NCI-H2171 treated with DMSO at 0.1 percent for 48 hours (cell line): ENCODE results near the gene HMGA1.
"Not testable (repeated sequence)": the region's sequence is repeated elsewhere in the genome, so short reads cannot be mapped to it uniquely, and the experiment has no call there.

Source experiments
- DNase-seq: peaks from one replicate; lab custom pipeline; 2025; lab: John Stamatoyannopoulos, UW

Gene HMGA1

GRCh38 chr6:34260576-34261267 lies 24.0 kb downstream of the HMGA1 start:
- no peak for DNase-seq

- not testable (repeated sequence) for DNase-seq
These were observed 26.8 kb downstream of the HMGA1 start for GRCh38 chr6:34263484-34263883.

GRCh38 chr6:34267746-34268145 lies 31.1 kb downstream of the HMGA1 start:
- DNase-seq = no peak

DNA sequence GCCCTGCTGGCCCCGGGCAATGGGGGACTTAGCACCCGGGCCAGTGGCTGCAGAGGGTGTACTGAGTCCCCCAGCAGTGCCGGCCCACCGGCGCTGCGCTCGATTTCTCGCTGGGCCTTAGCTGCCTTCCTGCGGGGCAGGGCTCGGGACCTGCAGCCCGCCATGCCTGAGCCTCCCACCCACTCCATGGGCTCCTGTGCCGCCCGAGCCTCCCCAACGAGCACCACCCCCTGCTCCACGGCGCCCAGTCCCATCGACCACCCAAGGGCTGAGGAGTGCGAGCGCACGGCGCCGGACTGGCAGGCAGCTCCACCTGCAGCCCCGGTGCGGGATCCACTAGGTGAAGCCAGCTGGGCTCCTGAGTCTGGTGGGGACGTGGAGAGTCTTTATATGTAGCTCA lies 32.5 kb downstream of the HMGA1 start:
- DNase-seq = not testable (repeated sequence)

- not testable (repeated sequence) for DNase-seq
These were observed 33.1 kb downstream of the HMGA1 start for GRCh38 chr6:34269658-34270341.

DNA sequence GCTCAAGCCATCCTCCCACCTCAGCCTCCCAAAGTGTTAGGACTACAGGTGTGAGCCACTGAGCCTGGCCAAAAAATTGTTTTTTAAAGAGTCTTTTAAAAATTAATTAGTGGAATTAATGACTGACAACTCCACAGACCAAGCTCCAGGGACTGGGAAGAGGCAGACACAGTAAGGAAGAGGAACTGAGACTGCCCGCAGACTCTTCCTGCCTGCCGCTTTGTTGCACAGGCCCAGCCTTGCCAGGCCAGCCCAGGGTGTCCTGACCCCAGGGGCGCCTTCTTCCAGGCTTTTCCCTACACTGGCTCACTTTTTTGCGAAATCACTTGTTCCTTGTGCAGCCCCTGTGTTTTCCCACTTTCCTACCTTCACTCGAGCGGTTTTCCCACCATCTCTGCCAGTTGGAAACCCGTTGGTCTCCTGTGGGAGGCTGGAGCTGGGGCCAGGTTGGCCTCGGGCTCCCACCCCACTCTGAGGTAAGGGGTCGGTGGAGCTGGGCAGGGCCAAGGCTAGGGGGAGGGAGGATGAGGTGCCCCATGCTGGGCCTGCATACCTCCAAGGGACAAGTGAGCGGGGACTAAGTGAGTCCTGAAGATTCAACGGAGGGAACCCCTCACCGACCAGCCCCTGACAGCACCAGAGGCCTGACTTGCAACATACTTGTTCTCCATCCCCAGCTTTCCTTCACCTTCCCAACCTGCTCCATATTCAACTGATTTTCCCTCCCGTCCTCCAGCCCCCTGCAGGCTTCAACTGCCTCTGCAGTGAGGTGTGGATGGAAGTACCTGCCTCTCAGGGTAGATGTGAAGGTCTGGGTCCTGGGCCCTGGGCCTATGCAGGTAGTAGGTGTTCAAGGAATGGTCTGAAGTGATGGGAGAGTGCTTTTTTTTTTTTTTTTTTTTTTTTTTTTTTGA lies 35.6 kb downstream of the HMGA1 start:
- DNase-seq = no peak

DNA sequence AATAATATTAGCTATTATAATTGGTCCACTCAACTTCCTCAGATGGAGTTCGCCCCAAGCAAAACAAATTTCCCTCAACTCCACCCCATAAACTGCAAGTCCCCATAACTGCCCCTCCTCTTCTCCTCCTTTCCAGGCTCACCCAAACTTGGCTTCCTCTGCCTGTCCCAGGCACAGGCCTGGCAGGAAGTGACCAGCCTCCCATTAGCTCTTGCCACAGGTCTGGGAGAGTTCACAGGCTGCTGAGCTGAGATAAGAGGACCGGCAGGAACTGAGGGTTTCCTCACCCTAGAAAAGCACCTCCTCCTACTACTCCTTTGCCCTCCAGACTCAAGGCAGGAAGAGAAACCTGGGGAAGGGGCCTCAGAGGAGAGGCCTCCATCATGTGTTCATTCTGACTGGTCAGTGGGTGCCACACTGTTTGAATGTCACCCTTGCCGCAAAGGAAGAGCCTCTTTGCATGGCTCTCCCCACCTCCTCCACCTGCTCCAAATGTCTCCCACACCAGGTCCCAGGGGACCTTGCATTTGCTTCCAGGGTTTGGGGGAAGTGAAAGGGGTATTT lies 36.7 kb downstream of the HMGA1 start:
- no peak for DNase-seq

GRCh38 chr6:34274129-34274528 lies 37.5 kb downstream of the HMGA1 start:
- DNase-seq = no peak

DNA sequence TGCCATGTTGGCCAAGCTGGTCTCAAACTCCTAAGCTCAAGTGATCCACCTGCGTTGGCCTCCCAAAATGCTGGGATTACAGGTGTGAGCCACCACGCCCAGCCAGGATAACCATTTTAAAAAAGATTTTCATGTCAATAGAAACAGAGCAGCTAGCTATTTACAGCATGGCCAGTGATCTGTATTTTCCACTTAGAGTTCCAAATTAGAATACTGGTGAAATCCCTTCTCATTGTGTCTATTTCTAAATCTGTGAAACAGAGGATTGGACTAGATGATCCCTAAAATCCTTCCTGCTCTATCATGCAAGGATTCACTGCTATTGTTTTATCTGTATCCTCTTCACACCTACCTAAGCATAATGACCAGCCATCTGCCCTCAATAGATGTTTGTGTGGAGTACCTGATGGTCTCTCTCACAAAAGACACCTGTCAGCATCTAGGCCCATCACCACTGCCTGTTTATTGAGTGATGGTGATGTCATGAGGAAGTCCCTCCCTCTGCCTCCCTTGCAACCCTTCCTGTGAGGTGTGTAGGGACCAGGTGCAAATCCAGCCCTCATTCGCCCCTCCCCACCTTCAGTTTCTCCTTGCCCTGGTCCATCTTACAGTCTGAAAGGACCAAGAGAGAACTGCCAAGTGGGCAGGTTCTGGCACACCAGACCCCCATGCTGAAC lies 38.6 kb downstream of the HMGA1 start:
- DNase-seq = peak; percentile 63

- no peak for DNase-seq
These were observed 39.5 kb downstream of the HMGA1 start for GRCh38 chr6:34276191-34276590.

DNA sequence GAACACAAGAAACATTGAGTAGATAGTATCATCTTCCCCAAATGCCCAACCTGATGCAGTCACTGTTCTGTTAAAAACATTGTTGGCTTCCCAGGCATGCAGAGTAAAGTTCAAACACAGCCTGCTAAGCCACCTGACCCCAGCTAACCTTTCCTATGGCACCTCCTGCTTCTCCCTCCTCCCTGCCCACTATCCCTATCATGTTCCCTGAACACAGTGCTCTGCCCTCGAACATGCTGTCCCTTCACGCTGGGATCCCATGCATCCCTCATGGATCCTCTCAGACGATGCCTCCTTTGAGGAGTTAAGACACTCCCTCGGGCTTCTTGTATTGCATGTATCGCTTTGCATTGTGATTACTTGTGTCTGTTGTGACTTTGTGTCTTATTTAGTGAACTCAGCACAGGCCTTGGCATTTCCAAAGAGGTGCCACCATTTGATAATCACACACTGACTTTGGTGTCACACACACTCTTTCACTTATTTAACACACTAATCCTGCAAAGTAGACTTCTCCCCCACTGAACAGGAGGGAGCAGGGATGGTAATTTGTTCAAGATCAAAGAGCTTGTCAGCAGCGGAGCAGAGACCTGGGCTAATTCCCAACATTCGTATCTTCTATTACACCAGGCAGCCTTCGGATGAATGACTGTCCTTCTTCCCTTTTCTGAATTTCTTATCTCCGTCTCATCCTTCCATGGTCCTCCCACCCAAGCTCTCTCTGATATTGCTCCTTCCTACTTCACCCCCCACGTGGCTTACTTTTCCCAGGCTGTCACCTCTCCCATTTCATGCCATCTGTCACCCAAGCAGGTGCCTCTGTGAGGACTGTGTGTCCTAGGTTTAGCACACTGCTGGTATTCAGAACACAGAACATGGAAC lies 40.4 kb downstream of the HMGA1 start:
- peak; percentile 87 for DNase-seq

- no peak for DNase-seq
These were observed 41.1 kb downstream of the HMGA1 start for GRCh38 chr6:34277763-34278112.

DNA sequence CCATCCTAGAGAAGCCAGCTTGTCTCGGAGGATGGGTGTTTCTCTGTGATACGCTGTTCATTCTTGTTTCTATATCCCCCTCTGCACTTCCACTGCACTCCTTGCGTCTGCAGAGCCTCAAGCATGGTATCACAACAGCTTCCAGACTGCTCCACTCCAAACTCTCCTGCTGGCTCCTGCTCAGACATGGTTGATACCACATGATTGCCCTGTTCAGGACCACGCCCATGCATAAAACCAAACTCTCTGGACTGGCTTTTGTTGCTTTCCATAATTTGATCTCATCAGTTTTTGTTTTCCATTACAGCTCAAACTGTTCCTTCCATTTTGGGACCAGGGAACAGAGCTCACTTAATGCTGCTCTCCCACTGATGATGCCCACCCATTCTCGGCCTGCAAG lies 42.2 kb downstream of the HMGA1 start:
- DNase-seq = no peak

DNA sequence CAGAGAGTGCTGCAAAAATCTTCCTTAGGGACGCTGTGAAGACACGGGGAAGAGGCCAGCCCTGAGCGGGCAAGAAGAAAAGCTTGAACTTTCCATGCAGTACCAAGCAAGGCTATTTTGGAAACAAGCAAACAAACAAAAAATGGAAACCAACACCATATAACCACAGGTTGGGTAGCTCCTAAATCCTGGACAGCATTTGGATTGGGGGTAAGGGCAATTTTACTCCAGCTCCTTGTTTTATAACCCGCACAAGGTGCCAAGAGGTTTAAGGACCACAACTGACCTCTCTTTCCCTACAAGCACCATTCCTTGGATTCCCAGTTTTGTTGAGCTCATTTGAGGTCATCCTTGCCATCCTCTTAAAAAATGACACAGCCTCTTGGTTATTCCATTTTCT lies 43.5 kb downstream of the HMGA1 start:
- DNase-seq = no peak

DNA sequence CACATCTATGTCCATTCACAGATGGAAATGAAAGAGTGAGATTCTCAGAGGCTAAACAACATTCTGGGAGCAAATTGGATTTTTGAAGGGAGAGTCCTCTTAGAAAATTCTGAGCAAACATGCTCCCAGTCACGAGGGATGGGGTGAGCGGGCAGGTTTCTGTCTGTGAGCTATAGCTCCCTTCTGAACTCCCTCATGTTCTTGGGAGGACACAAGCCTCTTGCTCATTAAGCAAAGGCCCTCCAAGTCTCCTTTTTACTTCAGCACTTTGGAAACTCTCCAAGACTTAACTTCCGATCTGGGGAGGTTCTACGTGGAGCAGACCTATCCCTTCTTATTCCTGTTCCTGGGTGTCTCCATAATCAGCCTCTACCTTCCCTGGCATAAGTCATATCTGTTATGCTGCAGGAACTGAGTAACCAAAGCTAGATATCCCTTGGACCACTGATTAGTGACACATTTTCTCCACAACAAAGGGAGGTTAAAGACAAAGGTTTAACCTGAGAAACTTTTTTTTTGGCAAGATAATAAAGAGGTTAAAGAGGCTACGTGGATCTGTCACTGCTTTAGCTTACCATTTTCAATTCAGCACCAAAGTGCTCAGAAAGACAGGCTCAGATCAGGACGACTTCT lies 45.1 kb downstream of the HMGA1 start:
- DNase-seq = no peak

GRCh38 chr6:34284563-34285447 lies 48.1 kb downstream of the HMGA1 start:
- DNase-seq = peak; percentile 39

DNA sequence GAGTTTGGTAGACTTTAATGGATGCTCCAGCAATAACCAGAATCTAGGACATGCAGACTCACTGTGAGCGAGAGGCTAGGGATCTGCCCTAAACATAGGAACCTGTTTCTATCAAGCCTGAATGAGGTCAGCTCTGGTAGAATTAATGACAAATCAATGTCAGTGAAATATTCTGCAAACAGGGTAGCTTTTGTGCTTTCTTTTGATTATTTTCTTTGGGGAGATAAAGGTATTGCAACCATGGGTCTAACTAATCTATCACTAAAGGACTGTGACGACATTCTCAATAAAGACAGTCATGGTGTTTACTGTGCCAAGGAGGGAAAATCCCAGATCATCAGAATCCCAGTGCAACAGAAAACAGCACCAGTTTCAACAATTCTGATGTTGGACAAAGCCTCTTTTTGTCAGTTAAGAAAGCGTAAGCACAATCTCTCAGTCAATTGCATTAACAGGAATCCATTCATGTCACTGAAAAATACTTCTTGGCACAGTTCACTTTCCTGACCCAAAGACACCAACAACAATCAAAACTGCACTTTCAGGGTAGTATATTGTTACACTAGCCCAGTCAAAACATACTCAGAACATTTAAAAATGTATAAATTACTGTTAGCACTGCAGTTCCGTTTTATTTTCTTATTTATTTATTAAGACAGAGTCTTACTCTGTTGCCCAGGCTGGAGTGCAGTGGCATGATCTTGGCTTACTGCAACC lies 48.9 kb downstream of the HMGA1 start:
- DNase-seq = no peak

GRCh38 chr6:34288581-34288980 lies 51.9 kb downstream of the HMGA1 start:
- DNase-seq = no peak

DNA sequence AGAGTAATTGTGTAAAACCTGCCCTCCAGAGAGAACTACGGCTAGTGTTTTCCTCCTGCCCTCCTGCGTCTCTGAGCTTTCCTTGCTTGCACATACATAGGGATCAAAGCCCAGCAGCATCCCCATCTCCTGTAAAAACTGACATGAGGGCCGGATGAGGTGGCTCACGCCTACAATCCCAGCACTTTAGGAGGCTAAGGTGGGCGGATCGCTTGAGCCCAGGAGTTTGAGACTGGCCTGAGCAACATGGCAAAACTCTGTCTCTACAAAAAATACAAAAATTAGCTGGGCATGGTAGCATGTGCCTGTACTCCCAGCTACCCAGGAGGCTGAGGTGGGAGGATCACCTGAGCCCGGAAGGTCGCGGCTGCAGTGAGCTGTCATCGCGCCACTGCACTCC lies 52.5 kb downstream of the HMGA1 start:
- DNase-seq = no peak
